ENCODE data around the gene NGEF.

Gene NGEF

GRCh38 chr2:233033672-233034071 lies 20.6 kb upstream of the NGEF start:
- CTCF ChIA-PET = interaction anchor here (0.5 to 2.2 kb wide), 5 partner anchors 20 to 225 kb away, joined by 3 to 8 read pairs (median 3); no protein-coding TSS in a partner anchor

GRCh38 chr2:233032551-233033320 lies 19.7 kb upstream of the NGEF start, which contains the start of gene NEU2:
Gene NEU2 (plus strand): TSS chr2:233032672. CDS start chr2:233032672, 0 bp downstream.
- no peak for TF ChIP-seq ZNF518A (tag by site-specific recombination; conservative IDR thresholded peaks at IDR 0.05; ENCODE audit: low read depth)
- H3K4me1 ChIP-seq (ENCODE audit: control insufficient read depth, insufficient read depth, low read length) = no peaks in the 10 kb centered on the region
- H3K4me3 ChIP-seq (ENCODE audit: low read depth, low read length) = no peak within 1 kb of the TSS
- H3K9me3 ChIP-seq (ENCODE audit: control insufficient read depth, insufficient read depth, low read depth, low read length) = no peaks in the 10 kb centered on the region
- ChIA-PET POLR2A (no interaction called here), CTCF (interaction anchor here (0.6 to 4.9 kb wide), 3 partner anchors 21 to 31 kb away, joined by 3 to 33 read pairs (median 8); no protein-coding TSS in a partner anchor)
- no peak within 1 kb of the TSS for H3K27ac ChIP-seq (ENCODE audit: extremely low read depth, low read depth, low read length)
- H3K36me3 ChIP-seq (ENCODE audit: control insufficient read depth in 2 of 2, insufficient read depth in 1 of 2, low read length in 2 of 2) = no peaks in the 10 kb centered on the region

More at GRCh38 chr2:233033672-233034071, 20.6 kb upstream of the NGEF start:
- TF ChIP-seq ZNF169 (tag by site-specific recombination; IDR thresholded peaks at IDR 0.05) (no peak), ZNF549 (tag by site-specific recombination; IDR thresholded peaks at IDR 0.05) (no peak), SETDB1 (IDR thresholded peaks at IDR 0.05; ENCODE audit: insufficient read length, low read length) (no peak), ZNF423 (tag by site-specific recombination; IDR thresholded peaks at IDR 0.05) (no peak), ZNF624 (tag by site-specific recombination; IDR thresholded peaks at IDR 0.05) (no peak), ZNF133 (tag by site-specific recombination; IDR thresholded peaks at IDR 0.05) (no peak), ZNF391 (tag by site-specific recombination; IDR thresholded peaks at IDR 0.05; ENCODE audit: borderline replicate concordance, low read depth) (no peak), ZNF843 (tag by site-specific recombination; IDR thresholded peaks at IDR 0.05) (no peak), PRDM2 (tag by site-specific recombination; IDR thresholded peaks at IDR 0.05; ENCODE audit: borderline replicate concordance) (no peak), ZNF37A (tag by site-specific recombination; IDR thresholded peaks at IDR 0.05) (no peak), ZNF830 (tag by site-specific recombination; IDR thresholded peaks at IDR 0.05; ENCODE audit: low read depth) (no peak), ZNF623 (tag by site-specific recombination; IDR thresholded peaks at IDR 0.05) (no peak), ZFP69B (tag by site-specific recombination; IDR thresholded peaks at IDR 0.05) (no peak), ZNF302 (tag by site-specific recombination; IDR thresholded peaks at IDR 0.05; ENCODE audit: low read depth) (no peak), ZBTB1 (tag by site-specific recombination; IDR thresholded peaks at IDR 0.05) (no peak), EGR2 (tag by site-specific recombination; IDR thresholded peaks at IDR 0.05; ENCODE audit: low read depth) (no peak)
- no peak overlapping the region for H3K4me3 ChIP-seq (ENCODE audit: low read depth, low read length)
- H3K4me1 ChIP-seq (ENCODE audit: control insufficient read depth, insufficient read depth, low read length) = no peaks in the 10 kb centered on the region
- no peaks in the 10 kb centered on the region for H3K36me3 ChIP-seq (ENCODE audit: control insufficient read depth in 2 of 2, insufficient read depth in 1 of 2, low read length in 2 of 2)
- POLR2A ChIA-PET = no interaction called here
- H3K27ac ChIP-seq (ENCODE audit: extremely low read depth, low read depth, low read length) = no peak overlapping the region
- no peaks in the 10 kb centered on the region for H3K9me3 ChIP-seq (ENCODE audit: control insufficient read depth, insufficient read depth, low read depth, low read length)

Measured in HEK293 (cell line).